Measurements from ENCODE around the gene CRADD.

Gene CRADD

DNA sequence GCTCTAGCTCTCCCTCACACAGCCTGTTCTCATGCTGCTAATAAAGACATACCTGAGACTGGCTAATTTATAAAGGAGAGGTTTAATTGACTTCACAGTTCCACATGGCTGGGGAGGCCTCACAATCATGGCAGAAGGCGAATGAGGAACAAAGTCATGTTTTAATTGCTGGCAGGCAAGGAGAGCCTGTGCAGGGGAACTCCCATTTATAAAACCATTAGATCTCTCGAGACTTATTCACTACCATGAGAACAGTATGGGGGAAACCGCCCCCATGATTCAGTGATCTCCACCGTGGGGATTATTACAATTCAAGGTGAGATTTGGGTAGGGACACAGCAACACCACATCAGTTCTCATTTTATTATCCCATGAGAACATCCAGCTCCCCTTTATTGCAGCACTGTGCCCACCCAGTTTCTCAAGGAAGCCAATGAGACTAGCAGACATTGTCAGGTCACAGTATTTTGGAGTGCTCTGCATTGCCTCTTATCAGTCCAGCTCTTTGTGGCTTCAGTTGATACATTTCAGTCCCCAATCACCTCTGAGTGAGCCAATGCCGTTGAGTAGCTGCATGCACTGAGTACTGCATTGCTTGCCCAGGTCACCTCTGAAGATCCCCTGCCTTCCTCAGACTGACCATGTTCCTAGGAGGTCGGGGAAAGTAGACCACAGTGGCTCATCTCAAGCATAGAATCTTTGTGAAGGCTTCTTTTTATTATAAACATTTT, 131.2 kb downstream of the CRADD start:
- no peak for DNase-seq (ENCODE audit: low spot score)

DNA sequence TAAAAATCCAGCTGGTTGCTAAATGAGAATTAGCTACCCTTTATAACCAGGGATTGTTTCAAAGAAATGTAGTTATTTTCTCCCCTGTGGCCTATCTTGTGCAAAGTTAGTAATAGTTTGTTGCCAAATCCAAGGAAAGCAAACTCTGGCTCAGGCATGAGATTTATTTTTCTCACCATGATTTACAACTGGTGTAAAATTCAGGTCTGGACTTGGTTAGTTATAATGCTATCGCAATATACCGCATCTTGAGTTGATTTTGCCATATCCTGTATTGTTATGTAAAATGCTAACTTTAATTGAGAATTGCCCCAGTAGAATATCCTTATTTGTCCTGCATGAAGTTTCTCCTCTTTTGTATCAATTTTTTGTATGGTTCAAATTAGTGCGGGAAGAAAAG, 135.5 kb downstream of the CRADD start:
- DNase-seq (ENCODE audit: low spot score): peak; percentile 39

DNA sequence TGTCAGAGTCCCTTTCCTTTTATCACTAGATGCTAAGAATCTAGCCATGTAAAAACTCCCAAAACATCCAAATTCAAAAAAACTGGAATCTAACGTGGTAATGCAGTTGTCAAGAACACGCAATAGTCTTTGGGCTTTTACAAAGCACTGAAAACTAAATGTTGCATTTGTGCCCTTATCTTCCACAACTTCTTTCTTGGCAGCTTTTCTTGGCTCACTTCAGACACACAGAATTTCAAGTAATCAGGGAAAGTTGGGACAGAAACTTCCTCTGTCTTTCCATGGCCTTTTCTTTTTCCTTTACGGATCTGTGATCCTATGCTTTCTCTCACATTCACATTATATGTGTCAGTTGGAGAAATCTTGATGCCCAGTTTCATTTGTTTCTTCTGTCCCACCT, 136.0 kb downstream of the CRADD start:
- DNase-seq (ENCODE audit: low spot score): peak; percentile 9

DNA sequence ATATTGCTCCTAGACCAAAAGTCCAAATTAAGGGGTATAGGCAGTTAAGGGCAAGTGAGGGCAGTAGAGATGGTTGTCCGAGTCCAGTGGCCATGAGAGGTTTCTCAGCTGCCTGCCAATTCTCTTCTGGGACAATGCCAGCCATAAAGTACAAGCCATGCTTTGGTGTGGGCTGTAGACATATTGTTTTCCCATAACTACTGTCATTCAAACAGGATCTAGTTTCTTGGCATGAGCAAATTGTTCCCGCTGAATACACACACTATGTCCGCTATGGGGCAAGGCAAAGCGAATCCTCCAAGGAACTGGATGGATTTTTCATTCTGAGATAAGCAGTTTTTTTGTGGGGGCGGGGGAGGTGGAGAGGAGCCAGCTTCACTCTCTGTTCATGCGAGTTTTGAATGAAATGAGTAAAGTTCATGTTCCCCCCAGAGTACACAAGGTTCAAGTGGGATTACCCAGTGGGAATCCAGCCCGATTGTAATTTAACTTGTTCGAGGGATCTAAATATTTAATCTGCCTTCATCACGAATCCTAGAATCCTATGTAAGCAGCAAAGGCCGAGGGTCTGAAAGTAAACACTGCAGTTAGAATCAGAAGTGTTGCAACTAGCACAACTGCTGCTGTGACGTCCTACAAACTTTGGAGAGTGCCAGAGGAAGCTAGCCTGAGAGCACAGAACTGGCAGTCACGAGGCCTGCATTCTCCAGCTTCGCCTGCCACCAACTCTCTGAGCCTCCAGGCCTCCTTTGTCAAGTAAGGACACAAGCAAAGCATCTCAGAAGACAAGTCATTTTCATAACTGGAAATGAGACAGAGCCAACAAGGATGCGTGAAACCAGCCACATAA, 137.0 kb downstream of the CRADD start:
- peak; percentile 27 for DNase-seq (ENCODE audit: low spot score)

DNA sequence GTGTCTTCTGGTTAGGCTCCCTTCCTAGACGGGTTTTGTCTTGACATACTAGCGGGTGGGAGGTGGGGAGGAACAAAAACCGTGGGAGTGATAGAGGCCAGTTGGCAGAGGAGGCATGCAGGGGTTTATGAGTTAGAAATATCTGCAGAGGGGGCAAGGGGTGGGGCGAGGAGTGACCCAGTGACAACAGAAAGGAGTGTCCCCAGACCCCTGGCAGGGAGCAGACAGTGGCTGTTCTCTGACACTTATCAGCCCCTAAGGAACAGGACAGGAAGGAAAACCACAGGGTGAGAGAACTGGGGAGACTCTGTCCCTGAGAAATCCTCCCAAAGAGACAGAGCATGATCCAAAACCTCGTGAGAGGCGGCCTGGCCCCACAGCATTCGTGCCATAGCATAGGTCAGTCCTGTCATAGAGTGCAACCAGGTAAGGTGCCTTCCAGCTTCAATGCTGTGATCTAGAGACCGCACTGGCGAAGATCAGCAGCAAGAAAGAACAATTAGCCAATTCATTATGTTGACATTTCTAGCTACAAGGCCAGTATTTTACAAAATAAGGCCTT, 141.4 kb downstream of the CRADD start:
- no peak for DNase-seq (ENCODE audit: low spot score)

DNA sequence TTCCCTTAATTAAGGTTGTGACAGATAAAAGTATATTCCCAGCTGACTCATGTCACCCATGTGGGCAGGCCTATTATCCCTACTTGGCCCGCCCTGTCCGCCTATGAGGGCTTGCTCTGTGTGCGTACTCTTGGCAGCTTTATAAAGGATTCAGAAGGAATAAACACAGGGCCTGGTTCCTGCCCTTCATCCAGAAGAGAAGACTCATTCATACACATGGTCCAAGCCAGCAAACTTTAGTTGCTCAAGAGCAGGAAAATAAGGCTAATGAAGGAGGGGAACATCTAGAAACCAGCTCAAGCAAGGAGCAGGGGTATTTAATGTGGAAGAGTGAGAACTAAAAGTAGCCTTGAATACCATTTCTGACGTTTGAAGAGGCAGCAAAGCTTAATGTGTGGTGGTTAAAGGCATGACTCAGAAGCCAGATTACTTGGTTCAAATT, 141.9 kb downstream of the CRADD start:
- DNase-seq (ENCODE audit: low spot score): peak; percentile 71

DNA sequence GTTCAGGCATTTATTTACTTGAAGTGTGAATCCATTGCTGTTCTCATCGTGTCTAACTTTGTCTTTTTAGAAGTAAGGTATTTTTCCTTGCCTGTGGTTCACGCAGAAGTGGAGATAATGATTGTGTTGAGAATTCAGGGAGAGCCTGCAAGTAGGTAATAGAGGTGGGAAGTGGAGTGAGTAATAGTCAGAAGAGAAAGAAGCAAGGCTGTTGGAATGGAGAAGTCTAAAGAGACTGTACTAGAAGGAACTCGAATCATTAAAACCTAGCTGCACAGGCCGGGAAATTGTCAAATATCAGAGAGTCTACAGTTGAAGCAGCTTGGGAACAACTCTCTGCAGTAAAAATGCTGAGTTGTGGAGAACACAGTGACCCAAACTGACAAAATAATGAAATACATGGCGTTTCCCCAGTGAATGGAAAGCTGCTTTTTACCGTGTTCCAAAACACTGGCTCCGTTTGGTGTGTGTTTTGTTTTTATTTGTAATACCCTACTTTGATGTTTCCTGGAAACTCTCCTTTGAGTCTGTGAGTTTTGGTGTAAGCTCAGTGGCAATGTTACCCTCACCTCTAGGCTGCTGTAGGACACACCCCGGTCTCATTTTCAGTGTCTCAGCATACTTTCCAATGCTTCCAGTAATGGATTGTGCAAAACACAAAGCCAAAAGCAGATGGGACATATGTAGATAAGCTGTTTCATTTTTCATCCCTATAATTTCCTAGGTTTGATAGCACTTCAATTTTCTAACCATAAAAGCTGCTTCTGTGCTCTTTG, 146.6 kb downstream of the CRADD start:
- DNase-seq (ENCODE audit: low spot score): no peak

DNA sequence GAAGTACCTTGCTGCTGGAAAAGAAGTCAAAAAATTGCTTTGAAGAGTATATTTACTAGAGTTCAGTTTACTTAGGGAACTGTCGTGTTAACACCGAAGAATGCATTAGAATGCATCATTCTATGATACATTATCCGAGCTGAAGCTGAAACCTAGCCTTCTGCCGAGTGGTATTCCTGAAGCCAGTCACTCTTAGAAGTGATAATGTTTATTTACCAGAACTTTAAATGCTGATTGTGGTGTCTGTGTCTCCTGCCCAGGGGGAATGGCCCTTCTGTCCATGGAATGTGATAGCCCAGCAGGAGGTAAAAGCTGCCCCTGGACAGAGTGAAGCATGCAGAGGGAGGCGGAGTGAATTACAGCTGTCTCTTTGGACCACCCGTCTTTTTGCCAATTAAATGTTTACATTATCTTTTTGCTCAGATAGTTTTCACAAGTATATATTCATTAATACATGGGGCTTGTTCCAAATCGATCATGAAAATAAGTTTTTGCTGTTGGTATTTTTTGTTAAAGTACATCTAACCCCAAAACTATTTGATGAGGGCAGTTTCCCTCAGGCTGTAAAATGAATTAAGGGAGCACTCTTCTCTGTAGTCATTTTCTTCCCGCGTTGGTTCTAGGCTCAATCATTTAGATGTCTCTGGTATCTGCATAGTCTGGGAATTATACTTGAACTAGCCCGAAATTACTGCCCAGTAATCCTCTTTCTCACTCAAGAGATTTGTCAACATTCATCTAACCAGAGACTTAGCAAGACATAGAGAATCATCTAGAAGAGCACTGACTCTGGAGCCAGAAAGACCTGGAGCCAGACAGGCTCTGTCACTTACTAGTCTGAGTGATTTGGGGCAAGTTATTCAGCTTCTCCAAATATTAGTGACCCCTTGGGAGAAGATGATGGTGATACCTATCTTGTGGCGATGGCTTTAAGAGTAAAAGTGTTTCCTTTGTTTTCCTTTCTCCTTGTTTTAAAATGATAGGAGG, 147.6 kb downstream of the CRADD start:
- DNase-seq (ENCODE audit: low spot score): no peak

DNA sequence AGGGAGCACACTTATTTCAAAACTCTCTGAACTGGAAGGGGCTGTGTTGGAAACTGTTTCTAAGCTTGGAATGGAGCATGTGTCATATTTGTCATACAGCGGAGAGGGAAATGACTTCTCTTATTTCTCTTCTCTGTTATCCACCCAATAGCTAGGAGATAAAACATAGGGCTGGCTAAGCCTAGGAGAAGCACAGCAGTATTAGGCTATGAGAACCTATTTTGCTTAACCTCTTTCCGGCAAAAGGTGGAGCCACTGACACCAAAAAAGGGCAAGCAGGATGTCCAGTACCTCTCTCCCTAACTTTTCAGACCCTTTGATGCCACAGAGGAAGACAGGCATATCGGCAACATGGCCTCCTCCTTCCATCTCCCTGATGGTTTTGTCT, 148.3 kb downstream of the CRADD start:
- no peak for DNase-seq (ENCODE audit: low spot score)

DNA sequence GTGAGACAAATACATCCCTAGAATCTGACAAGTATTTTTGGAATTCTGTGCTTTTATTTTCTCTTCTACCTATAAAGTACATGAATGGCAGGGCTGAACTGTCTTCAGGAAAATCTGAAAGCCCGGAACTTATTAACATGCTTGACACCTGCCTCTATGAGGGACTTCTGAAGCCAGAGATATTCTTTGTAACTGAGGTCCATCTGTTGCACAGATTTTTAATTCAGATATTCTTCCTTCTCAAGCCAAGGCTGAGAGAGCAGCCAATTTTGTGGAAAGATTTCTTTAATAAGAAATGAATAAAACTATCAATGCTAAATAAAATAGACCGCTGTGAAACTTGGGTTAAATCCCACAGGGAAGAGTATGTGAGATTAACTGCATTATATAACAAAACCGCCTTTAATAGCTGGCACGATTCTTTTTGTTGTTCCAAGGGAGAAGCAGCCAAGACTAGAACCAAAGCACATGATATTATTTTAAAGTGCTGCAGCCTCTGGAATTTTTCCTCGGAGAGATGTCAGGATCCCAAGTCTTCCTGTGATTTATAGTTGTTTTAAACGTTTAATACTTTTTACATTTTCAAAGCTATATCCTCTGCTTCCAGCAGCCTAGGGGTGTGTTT, 148.9 kb downstream of the CRADD start:
- peak; percentile 42 for DNase-seq (ENCODE audit: low spot score)

DNA sequence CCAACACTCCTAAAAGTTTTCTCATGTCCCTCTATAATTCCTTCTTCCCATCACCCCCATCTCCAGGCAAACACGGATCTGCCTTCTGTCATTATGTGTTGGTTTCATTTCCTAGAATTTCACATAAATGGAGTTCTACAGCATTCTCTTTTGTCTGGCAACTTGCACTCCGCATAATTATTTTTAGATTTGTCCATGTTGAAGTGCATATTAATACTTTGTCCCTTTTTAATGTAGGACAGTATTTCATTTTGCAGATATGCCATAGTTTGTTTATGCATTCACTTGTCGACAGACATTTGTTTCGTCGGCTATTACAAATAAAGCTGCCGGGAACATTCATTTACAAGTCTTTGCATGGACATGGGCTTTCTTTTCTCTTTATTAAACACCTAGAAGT, 150.0 kb downstream of the CRADD start:
- no peak for DNase-seq (ENCODE audit: low spot score)

DNA sequence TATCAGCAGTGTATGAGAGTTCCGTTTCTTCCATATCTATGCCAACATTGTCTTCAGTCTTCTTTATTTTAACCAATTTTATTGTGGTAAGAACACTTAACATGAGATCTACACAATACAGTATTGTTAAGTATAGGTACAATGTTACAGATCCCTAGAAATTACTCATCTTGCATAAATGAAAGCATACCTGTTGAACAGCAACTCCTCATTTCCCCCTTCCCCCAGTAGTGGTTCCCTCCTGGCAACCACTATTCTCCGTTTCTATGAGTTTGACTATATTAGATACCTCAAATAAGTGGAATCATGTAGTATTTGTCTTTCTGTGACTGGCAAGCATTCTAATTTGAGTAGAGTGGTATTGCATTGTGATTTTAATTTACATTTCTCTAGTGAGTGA, 150.5 kb downstream of the CRADD start:
- DNase-seq (ENCODE audit: low spot score): no peak

DNA sequence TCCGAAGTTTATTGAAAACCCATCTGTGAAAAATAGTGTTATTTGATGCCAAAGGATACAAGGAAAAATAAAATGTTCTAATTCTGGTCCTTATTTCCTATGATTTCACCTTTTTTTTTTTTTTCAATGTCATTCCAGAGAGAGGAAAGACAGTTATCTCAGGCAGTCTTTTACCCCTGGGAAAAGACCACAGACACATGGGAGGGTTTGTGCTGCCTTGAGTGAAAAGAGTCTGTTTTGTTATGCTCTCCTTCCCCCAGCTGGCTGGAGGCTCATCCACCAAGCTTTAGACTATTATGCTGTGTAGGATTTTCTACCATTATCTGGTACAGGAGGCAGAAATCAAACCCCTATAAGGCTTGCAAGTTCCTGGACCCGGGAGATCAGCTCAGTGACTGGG, 151.8 kb downstream of the CRADD start:
- no peak for DNase-seq (ENCODE audit: low spot score)

DNA sequence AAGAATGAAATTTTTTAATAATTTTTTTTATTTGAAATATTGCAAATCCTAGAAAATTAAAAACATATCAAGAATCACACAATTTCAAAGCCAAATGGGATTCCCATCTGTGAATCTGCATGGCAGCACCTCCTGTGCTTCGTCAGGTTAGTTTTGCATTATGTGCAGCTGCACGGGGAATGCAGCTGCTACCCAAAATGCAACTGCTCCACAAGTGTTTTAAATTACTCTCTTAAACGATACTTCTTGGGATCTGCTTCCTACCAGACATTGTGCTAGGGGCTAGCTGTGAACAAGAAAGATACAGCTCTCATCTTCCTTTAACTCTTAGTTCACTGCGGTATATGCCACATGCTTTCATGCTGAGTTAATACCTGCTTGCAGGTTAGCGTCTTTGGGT, 154.2 kb downstream of the CRADD start:
- no peak for DNase-seq (ENCODE audit: low spot score)

DNA sequence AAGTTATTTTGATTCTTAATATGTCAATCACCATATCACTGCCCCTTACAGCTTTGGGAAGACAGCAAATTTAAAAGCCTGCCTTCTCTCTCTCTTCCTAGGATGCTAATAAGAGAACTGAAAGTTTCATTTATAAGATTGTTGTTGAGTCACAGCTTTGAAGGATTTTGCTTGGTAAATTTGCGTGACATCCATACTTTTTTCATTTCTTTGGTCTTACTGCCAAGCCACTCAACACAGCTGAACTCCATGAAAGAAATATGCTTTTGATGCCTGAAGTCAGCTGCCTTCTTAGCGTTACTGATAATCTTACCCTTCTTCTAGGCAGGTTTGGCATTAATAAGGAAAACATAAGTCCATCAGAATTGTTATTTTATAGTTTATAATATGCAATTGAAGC, 155.0 kb downstream of the CRADD start:
- no peak for DNase-seq (ENCODE audit: low spot score)

DNA sequence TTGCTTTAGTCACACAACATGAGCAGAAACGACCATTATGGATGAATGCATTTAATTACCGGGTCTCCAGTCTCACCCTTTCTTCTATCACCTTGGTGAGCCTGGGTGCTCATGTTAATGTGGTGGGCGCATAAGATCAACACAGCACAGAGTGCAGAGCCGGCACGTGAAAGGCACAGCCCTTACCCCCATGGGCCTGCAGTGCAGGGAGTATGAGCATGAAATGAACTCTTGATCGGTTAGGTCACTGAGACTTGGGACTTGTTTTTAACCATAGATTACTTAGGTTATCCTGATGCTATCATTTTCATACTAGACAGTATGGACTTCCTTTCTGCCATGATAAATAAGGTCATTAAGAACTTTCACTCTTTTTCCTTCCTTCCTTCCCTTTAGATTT, 156.8 kb downstream of the CRADD start:
- DNase-seq (ENCODE audit: low spot score): no peak

DNA sequence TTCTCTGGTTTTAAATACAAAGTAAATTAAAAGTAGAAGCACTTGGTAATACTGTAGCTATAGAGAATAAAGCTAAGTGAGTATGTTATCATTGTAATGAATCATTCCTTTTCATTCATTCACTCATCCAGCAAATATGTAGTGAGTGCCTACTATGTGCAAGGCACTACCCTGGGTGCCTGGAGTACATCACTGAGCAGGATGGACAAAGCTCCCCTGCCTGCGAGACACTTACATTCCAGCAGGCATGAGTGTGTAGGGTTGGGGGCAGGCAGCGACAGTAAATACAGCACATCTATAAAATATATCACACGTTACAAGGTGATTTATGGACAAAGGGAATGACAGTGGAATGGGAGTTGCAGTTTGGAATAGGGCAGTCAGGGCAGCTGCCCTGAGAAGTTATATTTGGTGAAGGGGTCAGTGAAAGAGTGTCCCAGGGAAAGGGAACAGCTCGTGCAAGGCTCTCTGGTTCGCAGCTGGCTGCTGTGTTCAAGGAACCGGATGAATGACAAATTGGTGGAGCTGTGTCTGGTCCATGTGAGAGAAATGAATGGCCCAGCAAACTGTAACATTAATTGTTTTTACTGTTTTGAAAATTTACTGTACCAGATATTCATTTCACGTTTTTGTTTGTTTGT, 159.6 kb downstream of the CRADD start:
- DNase-seq (ENCODE audit: low spot score): no peak

DNA sequence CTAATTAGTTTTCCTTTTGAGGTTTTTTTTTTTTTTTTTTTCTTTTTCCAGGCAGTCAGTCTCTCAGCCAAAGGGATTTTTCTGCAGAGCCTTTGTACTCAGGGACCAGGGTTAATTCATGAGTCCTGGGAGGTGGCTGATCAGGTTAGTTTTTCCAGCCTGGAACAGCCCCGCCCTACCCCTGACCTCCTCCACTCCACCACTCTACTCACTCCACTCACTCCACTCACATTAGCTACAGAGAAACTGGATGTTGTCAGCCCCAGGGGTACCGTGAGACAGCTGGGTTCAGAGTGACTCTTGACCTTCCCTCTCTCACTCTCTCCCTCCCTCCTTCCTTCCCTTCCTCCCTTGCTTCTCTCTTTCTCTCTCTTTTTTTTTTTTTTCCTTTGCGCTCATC, 161.0 kb downstream of the CRADD start:
- no peak for DNase-seq (ENCODE audit: low spot score)

DNA sequence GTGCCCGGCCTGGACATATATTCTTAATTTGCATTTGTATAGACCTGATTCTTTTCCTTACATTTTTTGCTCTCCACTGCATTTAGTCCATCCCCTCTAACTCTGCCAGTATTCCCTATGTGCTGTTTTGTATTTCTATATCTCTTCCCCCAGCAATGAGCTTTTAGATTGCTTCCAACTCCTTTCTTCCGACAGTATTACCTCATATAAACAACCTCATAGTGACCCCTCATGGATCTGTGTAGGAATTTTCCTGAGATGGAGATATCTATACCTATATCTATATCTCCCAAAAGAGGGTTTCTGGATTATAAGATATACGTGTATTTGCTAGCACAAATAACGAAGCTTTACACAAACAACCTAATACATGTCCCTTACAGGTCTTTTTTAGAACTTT, 161.9 kb downstream of the CRADD start:
- DNase-seq (ENCODE audit: low spot score): no peak

DNA sequence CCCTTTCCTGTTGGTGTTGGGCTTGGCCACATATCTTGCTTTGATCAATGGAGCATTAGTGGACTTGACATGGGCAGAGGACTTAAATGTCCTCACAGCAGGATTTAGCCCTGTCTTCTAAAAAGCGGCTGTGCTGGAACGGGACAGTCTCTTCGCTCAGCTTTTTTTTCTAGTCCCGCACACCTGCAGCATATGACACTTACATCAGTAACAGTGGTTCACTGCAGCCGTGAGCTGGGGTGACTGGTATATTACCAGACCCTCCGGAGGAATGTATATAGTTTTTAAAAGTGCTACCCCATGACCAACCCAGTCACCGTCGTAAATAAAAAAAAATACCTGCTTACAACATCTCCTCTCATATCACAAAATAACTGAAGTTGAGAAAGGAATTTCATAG, 164.5 kb downstream of the CRADD start:
- DNase-seq (ENCODE audit: low spot score): no peak
